IMR-90 (cell line): ENCODE data around the gene PRKCH. TPM values are rescaled to one million over a fixed set of nuclear protein-coding genes. Genes with fewer than 3 reads are reported as not detected.

ENCODE experiments used
- ATAC-seq: fragments of 200-7000 bp; cut with Tn5 transposase; 2 replicates; pipeline ENCODE4 v1.9.1; 2020; ENCODE audit warnings: low read depth, mild to moderate bottlenecking, moderate library complexity
- BruUV-seq: library from RNA; stranded (reverse); fragments of 400-500 nt; replicated peaks from 2 replicates; lab custom pipeline; 2021; lab: Mats Ljungman, UMichigan
- CTCF ChIA-PET: fragments of 300-600 bp; formaldehyde crosslinking; extraction: SDS; loops from one replicate; lab custom pipeline; 2021; ENCODE audit warnings: antibody characterized with exemption; lab: Yijun Ruan, JAX
- POLR2A ChIA-PET: fragments of 300-600 bp; sonication (Branson Sonifier 250); formaldehyde crosslinking; loops from one replicate; lab custom pipeline; 2022; ENCODE audit warnings: antibody characterized with exemption; ENCODE audit not compliant: unreplicated experiment; lab: Charles Lee
- DNase-seq: peaks from one replicate; pipeline ENCODE4 v3.0.0; 2013
- H2AFZ ChIP-seq: replicated peaks from 2 replicates; pipeline ENCODE3; 2013; ENCODE audit warnings: low read length, mild to moderate bottlenecking; ENCODE audit not compliant: poor library complexity
- H2AK5ac ChIP-seq: 2 replicates; pipeline ENCODE4 v1.6.1; 2013; ENCODE audit warnings: low read depth, low read length, inconsistent platforms
- H2AK9ac ChIP-seq: replicated peaks from 2 replicates; pipeline ENCODE3; 2013; ENCODE audit warnings: mild to moderate bottlenecking, low read depth, low read length, moderate library complexity; ENCODE audit not compliant: poor library complexity
- H2BK120ac ChIP-seq: 2 replicates; pipeline ENCODE4 v1.6.1; 2013; ENCODE audit warnings: low read depth, low read length, inconsistent platforms
- H2BK15ac ChIP-seq: 3 replicates; pipeline ENCODE4 v1.6.1; 2013; ENCODE audit warnings: low read depth, low read length, inconsistent platforms
- H2BK20ac ChIP-seq: 2 replicates; pipeline ENCODE4 v1.6.1; 2013; ENCODE audit warnings: low read depth, mild to moderate bottlenecking, inconsistent platforms, low read length, moderate library complexity
- H2BK5ac ChIP-seq: 2 replicates; pipeline ENCODE4 v1.6.1; 2013; ENCODE audit warnings: mild to moderate bottlenecking, low read depth, low read length, inconsistent platforms; ENCODE audit not compliant: poor library complexity, severe bottlenecking
- H3K14ac ChIP-seq: replicated peaks from 2 replicates; pipeline ENCODE4 v1.6.1; 2013; ENCODE audit warnings: low read depth, low read length, inconsistent platforms
- H3K18ac ChIP-seq: 2 replicates; pipeline ENCODE4 v1.6.1; 2013; ENCODE audit warnings: low read depth, low read length, control low read depth
- H3K23ac ChIP-seq: 2 replicates; pipeline ENCODE4 v1.6.1; 2013; ENCODE audit warnings: low read depth, low read length, inconsistent platforms
- H3K27ac ChIP-seq: 2 replicates; pipeline ENCODE4 v1.5.1; 2013; ENCODE audit warnings: mild to moderate bottlenecking, control low read depth, low read length; ENCODE audit not compliant: insufficient read depth
- H3K27me3 ChIP-seq: 2 replicates; pipeline ENCODE4 v1.6.1; 2013; ENCODE audit warnings: low read length; ENCODE audit not compliant: control insufficient read depth, insufficient read depth
- H3K36me3 ChIP-seq: 2 replicates; pipeline ENCODE4 v1.6.1; 2013; ENCODE audit warnings: low read length, mixed read lengths; ENCODE audit not compliant: control insufficient read depth, insufficient read depth
- H3K4ac ChIP-seq: 2 replicates; pipeline ENCODE4 v1.6.1; 2013; ENCODE audit warnings: low read depth, low read length, inconsistent platforms
- H3K4me1 ChIP-seq: 2 replicates; pipeline ENCODE4 v1.6.1; 2013; ENCODE audit warnings: low read length, mixed read lengths; ENCODE audit not compliant: control insufficient read depth, insufficient read depth
- H3K4me2 ChIP-seq: 2 replicates; pipeline ENCODE4 v1.6.1; 2013; ENCODE audit warnings: low read depth, mild to moderate bottlenecking, control low read depth, low read length, moderate library complexity
- H3K4me3 ChIP-seq: 2 replicates; pipeline ENCODE4 v1.5.1; 2013; ENCODE audit warnings: low read depth, mild to moderate bottlenecking, control low read depth, low read length, moderate library complexity; ENCODE audit not compliant: insufficient read depth
- H3K56ac ChIP-seq: 2 replicates; pipeline ENCODE4 v1.6.1; 2013; ENCODE audit warnings: low read length, inconsistent platforms; ENCODE audit not compliant: insufficient read depth; ENCODE audit errors: extremely low read depth
- H3K79me1 ChIP-seq, 2 experiments: 2 replicates each; pipeline ENCODE4 v1.6.1; 2013; ENCODE audit warnings: low read length in 2 of 2, inconsistent platforms in 1 of 2, low read depth in 1 of 2
- H3K9ac ChIP-seq: 2 replicates; pipeline ENCODE4 v1.6.1; 2013; ENCODE audit warnings: low read depth, low read length, control low read depth
- H3K9me1 ChIP-seq: 2 replicates; pipeline ENCODE4 v1.6.1; 2013; ENCODE audit warnings: low read length, inconsistent platforms; ENCODE audit not compliant: insufficient read depth
- H3K9me3 ChIP-seq: 2 replicates; pipeline ENCODE4 v1.6.1; 2013; ENCODE audit warnings: low read length; ENCODE audit not compliant: control insufficient read depth, insufficient read depth
- H4K20me1 ChIP-seq: 2 replicates; pipeline ENCODE4 v1.6.1; 2013; ENCODE audit warnings: low read length, inconsistent platforms; ENCODE audit not compliant: insufficient read depth
- H4K5ac ChIP-seq: 2 replicates; pipeline ENCODE4 v1.6.1; 2013; ENCODE audit warnings: mild to moderate bottlenecking, low read depth, low read length, control low read depth
- H4K8ac ChIP-seq, 2 experiments: 2 replicates each; pipeline ENCODE4 v1.6.1; 2013; ENCODE audit warnings: low read depth in 2 of 2, low read length in 2 of 2, control low read depth in 1 of 2, inconsistent platforms in 1 of 2
- H4K91ac ChIP-seq: 2 replicates; pipeline ENCODE4 v1.6.1; 2013; ENCODE audit warnings: low read depth, low read length, inconsistent platforms; ENCODE audit not compliant: insufficient read depth
- CEBPB ChIP-seq: IDR thresholded peaks from 2 replicates; pipeline ENCODE4 v1.6.1; 2012; ENCODE audit warnings: low read depth, low read length, improper control_type of control experiment
- MXI1 ChIP-seq: IDR thresholded peaks from 2 replicates; pipeline ENCODE4 v1.6.1; 2012; ENCODE audit warnings: low read depth, mild to moderate bottlenecking, low read length, moderate library complexity, borderline replicate concordance
- POLR2A ChIP-seq: IDR thresholded peaks from 2 replicates; pipeline ENCODE4 v1.6.1; 2012; ENCODE audit warnings: mild to moderate bottlenecking, low read depth, low read length
- RCOR1 ChIP-seq: IDR thresholded peaks from 2 replicates; pipeline ENCODE4 v1.6.1; 2012; ENCODE audit warnings: mild to moderate bottlenecking, low read length, improper control_type of control experiment; ENCODE audit not compliant: insufficient replicate concordance
- RFX5 ChIP-seq: IDR thresholded peaks from 2 replicates; pipeline ENCODE4 v1.8.0; 2012; ENCODE audit warnings: low read depth, mild to moderate bottlenecking, low read length, moderate library complexity
- WGBS, 2 experiments: methylation state at CpG; one replicate each; pipeline versions ENCODE4 v1.1.5 to v1.1.7; 2013; ENCODE audit warnings: missing lambda C conversion rate in 2 of 2; ENCODE audit not compliant: insufficient read length in 1 of 2; ENCODE audit errors: extremely low coverage in 2 of 2; 5-methylcytosine and 5-hydroxymethylcytosine counted together
- dilution Hi-C: fragments of 300-500 bp; cut with HindIII; formaldehyde crosslinking; loops from one replicate; pipeline ENCODE4 v1.14.3; 2018; ENCODE audit warnings: low sequenced_read_pairs; ENCODE audit not compliant: unreplicated experiment
- in situ Hi-C: fragments of 300-500 bp; cut with MboI; formaldehyde crosslinking; loops from 3 replicates; pipeline ENCODE4 v1.14.3; 2019; ENCODE audit warnings: low sequenced_read_pairs, inconsistent platforms, mixed read lengths
- intact Hi-C: fragments of 100-400 bp; cut with micrococcal nuclease; formaldehyde crosslinking; loops from 2 replicates; pipeline ENCODE4 v1.10.0; 2022
- polyA plus RNA-seq, 3 experiments: library from polyadenylated mRNA; depleted of rRNA; stranded (reverse); fragments of >200 nt; gene quantifications; 2 replicates each; pipeline ENCODE4 v1.2.3, GENCODE V29; 2012; ENCODE audit warnings: low replicate concordance in 1 of 3
- total RNA-seq: library from RNA; depleted of rRNA; stranded (reverse); fragments of >200 nt; gene quantifications from 2 replicates; pipeline ENCODE4 v1.2.3, GENCODE V29; 2012
- TF ChIP-seq, protein P1 (sequence below): fragments of 150-350 bp; IDR thresholded peaks from 2 replicates; pipeline ENCODE4 v1.6.1; 2016; ENCODE audit warnings: low read depth, mild to moderate bottlenecking, low read length, moderate library complexity, borderline replicate concordance
- TF ChIP-seq, protein P2 (sequence below): fragments of 150-350 bp; IDR thresholded peaks from 2 replicates; pipeline ENCODE4 v1.6.1; 2017; ENCODE audit warnings: mild to moderate bottlenecking, antibody characterized with exemption, low read length, low read depth

PRKCH gene
- total and polyA plus RNA-seq, 2 of the 4 experiments (the other 2 are of a cell fraction): 1.6 to 2.3 TPM

DNA sequence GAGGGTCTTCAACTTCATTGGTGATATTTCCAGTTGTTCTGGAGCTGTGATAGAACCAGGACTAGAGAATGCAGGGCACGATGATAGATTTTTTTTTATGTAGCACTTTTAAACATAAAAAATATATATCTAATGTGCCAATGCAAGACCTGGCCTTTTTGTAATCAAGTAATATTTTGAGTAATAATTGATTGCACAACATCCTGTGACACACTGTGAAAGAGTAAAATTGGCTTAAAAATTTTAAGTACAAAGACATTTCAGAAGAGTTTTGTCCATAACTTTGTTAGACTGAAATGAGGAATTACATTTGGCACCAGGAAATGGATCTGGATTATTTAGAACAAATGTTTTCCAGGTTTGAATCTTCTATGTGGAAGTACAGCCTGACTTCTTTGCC is 22.1 kb downstream of the PRKCH start:
- DNase-seq (no peak), ATAC-seq (no peak)
- no peak overlapping the region for H2AFZ ChIP-seq
- no CpG with 5 or more reads among the region's 1 CpG for WGBS, 2 experiments
- no peaks in the 10 kb centered on the region for H4K20me1 ChIP-seq
- peak; percentile 74 for TF ChIP-seq CEBPB
- TF ChIP-seq RFX5: no peak
- TF ChIP-seq MXI1: no peak
- TF ChIP-seq, protein P1, sequence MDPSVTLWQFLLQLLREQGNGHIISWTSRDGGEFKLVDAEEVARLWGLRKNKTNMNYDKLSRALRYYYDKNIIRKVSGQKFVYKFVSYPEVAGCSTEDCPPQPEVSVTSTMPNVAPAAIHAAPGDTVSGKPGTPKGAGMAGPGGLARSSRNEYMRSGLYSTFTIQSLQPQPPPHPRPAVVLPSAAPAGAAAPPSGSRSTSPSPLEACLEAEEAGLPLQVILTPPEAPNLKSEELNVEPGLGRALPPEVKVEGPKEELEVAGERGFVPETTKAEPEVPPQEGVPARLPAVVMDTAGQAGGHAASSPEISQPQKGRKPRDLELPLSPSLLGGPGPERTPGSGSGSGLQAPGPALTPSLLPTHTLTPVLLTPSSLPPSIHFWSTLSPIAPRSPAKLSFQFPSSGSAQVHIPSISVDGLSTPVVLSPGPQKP: no peak
- no peak for TF ChIP-seq RCOR1
- TF ChIP-seq, protein P2, sequence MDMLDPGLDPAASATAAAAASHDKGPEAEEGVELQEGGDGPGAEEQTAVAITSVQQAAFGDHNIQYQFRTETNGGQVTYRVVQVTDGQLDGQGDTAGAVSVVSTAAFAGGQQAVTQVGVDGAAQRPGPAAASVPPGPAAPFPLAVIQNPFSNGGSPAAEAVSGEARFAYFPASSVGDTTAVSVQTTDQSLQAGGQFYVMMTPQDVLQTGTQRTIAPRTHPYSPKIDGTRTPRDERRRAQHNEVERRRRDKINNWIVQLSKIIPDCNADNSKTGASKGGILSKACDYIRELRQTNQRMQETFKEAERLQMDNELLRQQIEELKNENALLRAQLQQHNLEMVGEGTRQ: no peak
- no peak for TF ChIP-seq POLR2A
- H2AK5ac ChIP-seq: no peak overlapping the region
- no peak overlapping the region for H2BK120ac ChIP-seq
- H4K91ac ChIP-seq: no peak overlapping the region
- H3K9me3 ChIP-seq: no peaks in the 10 kb centered on the region; the same call in 1 of the 2 replicates
- no peak overlapping the region for H3K14ac ChIP-seq
- H2AK9ac ChIP-seq: no peak overlapping the region
- in situ Hi-C loops: no loop called here
- H4K8ac ChIP-seq: no peak overlapping the region
- H3K4ac ChIP-seq: no peak overlapping the region
- no peak overlapping the region for H3K4me3 ChIP-seq
- H3K79me1 ChIP-seq: no peaks in the 10 kb centered on the region
- H3K4me2 ChIP-seq: no peak overlapping the region
- no peak overlapping the region for H3K27ac ChIP-seq
- H4K5ac ChIP-seq: no peak overlapping the region
- POLR2A ChIA-PET: no interaction called here
- H3K36me3 ChIP-seq: no peaks in the 10 kb centered on the region
- H3K23ac ChIP-seq: no peak overlapping the region
- no peak overlapping the region for H2BK20ac ChIP-seq
- no TSS peak for BruUV-seq
- H3K4me1 ChIP-seq: no peaks in the 10 kb centered on the region
- CTCF ChIA-PET: no interaction called here
- peaks cover 24% of the 10 kb centered on the region for H3K27me3 ChIP-seq
- dilution Hi-C loops: no loop called here
- no peak overlapping the region for H3K56ac ChIP-seq
- no peak overlapping the region for H2BK5ac ChIP-seq
- H3K18ac ChIP-seq: no peak overlapping the region
- H2BK15ac ChIP-seq: no peak overlapping the region
- H3K9me1 ChIP-seq: no peaks in the 10 kb centered on the region
- intact Hi-C loops: no loop called here
- no peak overlapping the region for H3K9ac ChIP-seq
